Cerebellar nuclear complex (tissue), 1 donor: ENCODE results near the gene SMG1.
A peak's percentile ranks its signal among the peaks of the same experiment; 100 is the strongest.

ENCODE experiments used
- DNase-seq, 2 experiments: peaks; one replicate each; lab custom pipeline; 2025; lab: John Stamatoyannopoulos, UW

The SMG1 gene

DNA sequence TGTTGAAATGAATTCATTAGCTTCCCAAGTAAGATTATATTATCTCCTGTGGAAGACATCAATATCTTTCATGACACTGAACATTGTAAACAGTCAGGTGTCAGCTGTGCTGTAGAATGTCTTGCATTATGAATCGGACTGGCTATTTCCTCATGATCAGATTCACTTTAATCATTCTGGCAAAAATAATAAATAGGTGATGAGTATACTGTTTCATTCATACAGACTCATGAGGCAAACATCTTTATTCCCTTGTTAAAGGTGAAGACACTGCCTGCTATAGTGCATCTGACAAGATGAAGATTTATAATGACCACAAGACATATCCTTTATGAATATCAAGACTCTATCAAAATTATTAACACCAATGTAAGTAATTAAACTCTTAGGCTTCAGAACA is 73.6 kb downstream of the SMG1 start:
- DNase-seq, result no peak

DNA sequence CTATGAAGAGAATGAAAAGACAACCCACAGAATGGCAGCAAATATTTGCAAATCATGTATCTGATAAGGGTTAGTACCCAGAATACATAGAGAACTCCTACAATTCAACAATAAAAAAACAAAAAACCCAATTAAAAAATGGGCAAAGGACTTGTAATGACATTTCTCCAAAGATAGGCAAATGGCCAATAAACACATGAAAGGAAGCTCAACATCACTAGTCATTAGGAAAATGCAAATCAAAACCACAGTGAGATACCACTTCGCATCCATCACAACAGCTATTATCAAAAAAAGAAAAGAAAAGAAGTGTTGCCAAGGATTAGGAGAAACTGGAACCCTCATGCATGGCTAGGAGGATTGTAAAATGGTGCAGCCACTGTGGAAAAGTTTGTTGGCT is 79.8 kb downstream of the SMG1 start:
- no peak for DNase-seq

DNA sequence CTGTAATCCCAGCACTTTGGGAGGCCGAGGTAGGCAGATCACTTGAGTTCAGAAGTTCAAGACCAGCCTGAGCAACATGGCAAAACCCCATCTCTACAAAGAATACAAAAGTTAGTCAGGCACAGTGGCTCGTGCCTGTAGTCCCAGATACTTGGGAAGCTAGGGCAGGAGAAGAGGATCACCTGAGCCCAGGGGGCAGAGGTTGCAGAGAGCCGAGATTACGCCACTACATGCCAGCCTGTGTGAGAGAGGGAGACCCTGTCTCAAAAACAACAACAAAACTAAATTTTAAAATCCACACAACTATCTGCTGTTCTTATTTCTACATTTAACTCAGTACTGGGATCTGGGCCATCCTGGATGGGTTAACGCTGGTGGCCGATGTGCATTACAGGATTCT is 83.6 kb downstream of the SMG1 start:
- DNase-seq, result no peak

DNA sequence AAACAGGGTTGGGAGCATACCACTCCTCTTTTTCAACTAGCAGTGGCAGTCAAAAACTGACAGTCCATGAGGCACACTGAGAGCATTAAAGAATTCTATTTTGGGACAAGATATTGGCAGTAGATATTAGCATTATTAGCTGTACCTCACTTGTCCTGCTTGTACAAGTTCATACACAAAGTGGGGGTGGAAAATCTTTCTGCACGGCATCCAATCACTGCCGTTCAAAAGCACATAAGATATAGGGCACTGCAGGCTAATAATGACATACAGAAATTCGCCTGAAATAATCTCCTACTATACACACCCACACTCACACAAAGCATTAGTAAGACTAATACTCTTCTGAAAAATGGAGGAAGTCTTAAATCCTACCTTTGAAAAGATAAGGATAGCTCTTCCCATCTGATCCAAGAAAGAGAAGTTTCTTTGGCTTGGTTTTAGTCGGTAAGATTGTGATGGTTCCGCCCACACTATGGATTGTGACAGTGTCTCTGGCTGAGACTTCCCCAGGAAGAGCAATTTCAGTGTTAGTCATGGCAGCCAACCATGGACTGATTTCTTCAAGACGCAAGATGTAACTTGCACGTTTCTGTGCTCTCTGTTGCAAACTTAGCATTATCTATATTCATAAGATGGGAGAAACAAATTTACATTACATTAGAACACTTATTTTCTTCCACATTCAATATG is 84.2 kb downstream of the SMG1 start:
- no peak for DNase-seq

DNA sequence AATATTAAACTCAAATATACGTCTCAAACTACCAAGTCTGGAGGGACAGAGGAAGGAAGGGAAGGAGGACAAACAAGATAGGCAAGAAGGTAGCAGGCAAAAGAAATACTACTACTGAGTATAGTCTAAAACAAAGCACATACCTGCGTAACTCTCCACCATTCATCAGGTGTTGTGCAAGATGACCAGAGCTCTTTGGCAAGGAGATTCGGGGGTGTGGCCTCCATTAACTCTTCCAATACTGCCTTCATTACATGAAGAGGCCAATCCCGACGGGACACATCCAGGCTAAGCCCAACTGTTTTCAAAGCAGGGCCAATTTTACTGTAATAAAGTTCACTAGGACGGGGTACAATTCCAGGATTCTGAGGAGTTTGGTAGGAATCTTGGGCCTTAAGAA is 86.7 kb downstream of the SMG1 start:
- no peak for DNase-seq

DNA sequence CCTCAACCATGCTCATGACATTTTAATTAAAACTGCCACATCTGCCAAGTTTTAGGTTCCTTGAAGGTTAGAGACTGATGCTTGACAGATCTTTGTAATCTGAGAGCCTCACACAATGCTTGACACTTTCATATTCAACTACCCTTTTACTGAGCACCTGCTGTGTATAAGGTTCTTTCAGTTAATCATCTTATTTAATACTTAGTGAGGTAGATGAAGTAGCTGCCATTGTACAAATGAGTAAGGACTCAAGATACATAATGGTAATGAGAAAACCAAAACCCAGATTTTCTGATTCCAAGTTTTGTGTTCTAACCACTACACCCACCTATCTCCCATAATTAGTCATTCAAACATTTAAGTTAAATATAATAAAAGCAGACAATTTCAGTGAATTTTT is 89.5 kb downstream of the SMG1 start:
- no peak for DNase-seq

DNA sequence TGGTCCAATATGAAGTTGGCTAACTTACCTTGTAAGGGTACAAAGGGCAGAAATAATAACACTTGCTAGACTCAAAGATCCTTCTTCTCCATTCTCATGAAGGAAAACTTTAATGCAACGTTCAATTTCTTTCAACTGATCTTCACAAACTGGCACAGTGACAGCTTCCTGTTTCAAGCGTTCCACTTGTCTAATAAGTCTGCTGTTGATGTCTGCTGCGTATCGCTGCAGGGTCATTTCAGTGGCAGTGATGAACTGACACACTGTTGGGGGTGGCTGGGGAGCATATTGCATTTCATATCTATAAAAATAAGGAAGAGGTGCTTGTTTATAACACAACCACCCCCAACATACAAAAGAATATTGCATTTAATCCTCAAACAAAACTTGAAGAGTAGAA is 91.3 kb downstream of the SMG1 start:
- DNase-seq, result no peak

DNA sequence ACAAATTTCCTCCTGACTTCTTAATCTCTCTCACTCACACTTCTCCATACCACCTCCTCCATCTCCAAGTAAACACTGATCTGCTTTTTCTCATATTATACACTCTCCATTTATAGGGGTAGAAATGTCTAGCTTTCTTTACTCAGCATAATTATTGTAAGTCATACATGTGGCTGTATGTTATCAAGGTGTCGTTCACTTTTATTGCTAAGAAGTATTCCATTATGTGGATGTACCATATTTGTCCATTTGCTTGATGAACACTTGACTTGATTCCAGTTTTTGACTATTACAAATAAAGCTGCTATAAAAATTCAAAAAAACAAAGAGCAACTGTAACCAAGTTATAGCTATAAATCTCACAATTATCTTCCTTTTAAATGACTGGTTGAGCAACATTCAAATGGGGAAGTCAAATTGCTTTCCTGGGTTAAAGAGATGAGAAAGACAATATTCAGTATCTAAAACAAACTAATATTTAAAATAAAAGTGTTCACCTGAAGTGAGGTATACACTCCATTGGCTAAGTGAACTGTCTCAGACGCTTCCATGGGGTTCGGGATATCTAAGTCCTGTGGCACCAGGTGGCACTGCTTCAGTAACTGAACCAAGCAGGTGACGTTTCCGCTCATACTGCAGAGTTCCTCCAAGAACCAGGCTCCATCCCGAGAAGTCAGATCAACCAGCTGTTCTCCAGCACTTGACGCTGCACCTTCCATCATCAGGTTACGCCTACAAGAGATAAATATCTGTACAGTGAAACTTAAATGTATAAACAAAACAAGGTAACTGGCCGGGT is 92.3 kb downstream of the SMG1 start:
- DNase-seq, result no peak

DNA sequence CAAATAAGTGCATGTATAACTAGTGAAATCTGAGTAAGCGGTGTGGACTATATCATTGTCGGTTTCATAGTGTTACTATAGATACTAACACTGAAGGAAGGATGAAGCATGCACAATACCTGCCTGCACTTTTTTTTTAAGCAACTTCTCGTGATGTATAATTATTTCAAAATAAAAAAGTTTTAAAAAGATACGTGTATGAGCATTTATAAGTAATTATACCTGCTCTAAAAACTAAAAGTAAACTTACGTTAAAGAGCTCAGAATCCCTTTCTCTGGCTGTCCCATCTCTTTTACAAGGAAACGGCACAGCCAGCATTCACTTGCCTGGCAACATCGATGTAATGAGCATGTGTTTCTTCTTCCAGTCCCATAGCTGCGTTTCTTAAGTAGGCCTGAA is 93.6 kb downstream of the SMG1 start:
- no peak for DNase-seq

DNA sequence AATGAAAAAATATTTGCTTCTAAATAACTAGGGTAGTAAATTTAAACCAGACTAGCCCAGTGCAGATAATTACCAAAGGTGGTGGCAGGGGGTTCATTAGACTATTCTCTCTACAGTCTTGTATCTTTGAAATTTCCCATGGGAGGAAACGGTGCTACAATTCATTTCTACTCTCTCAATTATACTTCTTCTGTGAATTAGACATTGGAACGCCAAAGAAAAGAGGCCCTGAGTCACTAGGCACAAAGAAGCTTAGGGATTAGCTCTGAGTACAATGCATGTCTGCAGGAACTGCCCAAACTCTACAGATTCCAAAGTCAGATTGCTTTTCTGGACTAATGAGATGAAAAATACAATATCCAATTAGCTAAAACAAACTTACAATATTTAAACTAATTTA is 94.2 kb downstream of the SMG1 start:
- DNase-seq, result no peak

DNA sequence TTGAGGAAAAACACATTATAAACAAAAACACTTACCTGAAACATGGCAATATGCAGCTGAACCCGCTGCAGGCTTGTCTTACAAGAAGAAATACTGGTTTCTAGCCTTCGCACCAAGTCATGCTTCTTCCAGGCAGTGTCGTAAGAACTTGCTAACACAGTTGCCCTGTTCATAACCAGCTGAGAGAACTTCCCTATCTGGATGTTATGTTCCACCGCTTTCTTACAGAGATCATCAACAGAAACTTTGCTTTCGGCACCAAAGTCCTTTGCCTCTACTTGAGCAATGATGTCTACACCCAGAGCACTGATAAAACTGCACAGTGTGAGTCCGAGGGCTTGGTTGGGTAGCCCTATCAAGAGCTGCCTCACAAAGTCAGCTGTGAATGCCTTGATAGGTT is 97.0 kb downstream of the SMG1 start:
- DNase-seq, result no peak

DNA sequence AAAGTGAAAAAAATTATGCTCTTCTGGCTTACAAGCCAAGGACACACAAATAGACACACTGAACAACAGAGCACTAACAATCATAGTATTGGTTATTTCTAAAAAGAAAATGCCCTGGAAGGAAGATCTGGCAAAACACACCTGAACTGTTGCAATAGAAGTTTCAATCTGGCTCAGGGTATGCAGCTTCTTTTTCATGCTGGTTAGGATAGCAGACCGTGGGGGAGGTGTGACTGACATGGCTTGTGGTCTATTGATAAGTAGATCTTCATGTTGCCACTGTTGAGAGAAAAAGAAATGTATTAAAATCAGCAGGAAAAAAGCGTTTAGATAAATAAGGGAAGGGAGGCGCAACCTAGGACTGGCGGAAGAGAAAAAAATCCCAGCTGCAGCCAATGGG is 98.3 kb downstream of the SMG1 start:
- no peak for DNase-seq

DNA sequence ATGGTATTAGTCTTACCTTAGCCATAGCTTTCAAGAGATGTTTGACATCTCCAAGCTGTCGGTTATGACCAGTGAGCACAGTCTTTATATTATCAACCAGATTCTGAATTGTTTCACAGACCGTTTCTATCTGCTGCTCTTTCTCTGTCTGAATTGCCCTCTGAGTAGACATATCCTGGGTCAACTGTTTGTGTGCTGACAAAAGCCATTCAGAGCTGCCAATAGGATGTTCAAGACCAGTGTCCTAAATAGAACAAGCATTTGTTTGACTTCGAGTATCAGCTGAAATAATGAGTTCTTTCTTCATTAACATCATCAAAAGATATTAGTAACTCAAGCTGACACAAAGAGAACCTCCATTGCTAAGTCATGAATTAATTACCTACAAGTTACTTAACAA is 109.9 kb downstream of the SMG1 start:
- no peak for DNase-seq

DNA sequence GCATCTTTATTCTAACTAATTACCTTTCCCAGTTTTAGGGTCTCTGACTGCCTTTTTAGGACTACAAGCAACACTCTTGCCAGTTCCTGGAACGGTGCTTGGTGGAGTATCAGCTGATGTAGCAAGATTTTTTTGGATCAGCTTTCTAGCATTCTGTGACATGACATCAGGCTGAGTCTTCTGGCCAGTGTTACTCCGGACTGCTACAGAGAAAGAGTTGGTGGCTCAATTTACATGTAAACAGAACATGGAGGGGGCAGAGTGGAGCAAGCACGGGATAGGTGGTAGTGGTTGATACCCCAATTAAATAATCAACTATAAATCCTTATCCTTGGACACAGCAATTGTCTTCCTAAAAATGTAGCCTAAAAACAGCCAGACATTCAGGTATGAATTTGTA is 114.3 kb downstream of the SMG1 start:
- no peak for DNase-seq

DNA sequence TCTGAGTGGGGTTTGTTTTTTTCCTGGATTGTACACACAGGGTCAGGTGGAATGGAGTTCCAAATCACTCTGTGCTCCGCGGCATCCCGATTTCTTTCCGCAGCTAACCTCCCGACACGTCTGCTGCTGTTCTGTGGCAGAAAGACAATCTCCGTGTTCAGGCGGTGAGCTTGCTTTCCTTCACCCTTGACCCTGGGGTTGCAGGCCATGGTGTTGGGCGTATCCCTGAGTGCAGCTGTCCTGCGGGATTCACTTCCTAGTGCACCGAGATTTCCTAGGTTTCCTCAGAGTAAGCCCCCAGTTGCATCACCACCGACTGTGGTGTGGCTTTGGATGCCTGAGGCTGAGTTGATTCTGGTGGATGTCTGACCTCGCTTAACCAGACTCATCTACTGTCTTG is 117.0 kb downstream of the SMG1 start:
- DNase-seq, result no peak

DNA sequence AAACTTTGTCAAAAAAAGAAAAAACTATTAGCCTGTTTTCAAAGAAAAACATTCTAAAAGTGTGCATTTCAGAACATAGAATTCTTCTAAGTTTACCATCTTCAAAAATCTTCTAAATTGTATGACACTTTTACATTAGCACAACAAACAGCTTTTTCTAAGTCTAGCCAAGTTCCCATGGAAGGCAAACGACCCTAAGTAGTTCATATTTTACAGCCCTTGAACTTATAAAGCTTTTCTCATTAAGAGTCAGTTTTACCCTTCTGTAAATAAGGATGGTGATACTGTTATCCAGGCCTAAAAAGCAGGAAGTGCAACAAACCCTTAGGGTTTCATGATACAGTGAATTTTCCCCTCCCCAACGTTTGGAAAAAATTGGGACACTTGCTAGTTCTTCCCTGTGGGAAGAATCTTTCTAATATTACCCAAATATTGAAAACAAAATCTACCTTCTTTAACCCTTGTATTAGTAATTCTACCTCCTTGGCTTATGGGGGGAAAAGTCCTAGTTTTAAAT is 120.9 kb downstream of the SMG1 start:
- no peak for DNase-seq

DNA sequence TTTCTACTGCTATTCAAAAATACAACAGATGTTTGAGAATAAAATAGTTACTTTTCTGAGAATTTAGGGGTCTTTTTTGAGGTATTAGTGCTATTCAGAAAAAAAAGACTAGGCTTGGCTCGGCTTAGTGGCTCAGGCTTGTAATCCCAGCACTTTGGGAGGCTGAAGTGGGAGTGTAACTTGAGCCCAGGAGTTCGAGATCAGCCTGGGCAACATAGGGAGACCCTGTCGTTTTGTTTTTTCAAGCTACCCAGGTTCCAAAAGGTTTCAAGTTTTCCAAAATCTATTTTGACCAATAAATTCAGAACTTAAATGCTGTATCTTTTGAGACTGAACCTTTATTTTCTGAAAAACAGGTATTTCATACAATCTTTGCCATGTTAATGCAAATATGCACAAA is 121.7 kb downstream of the SMG1 start:
- DNase-seq, result no peak

DNA sequence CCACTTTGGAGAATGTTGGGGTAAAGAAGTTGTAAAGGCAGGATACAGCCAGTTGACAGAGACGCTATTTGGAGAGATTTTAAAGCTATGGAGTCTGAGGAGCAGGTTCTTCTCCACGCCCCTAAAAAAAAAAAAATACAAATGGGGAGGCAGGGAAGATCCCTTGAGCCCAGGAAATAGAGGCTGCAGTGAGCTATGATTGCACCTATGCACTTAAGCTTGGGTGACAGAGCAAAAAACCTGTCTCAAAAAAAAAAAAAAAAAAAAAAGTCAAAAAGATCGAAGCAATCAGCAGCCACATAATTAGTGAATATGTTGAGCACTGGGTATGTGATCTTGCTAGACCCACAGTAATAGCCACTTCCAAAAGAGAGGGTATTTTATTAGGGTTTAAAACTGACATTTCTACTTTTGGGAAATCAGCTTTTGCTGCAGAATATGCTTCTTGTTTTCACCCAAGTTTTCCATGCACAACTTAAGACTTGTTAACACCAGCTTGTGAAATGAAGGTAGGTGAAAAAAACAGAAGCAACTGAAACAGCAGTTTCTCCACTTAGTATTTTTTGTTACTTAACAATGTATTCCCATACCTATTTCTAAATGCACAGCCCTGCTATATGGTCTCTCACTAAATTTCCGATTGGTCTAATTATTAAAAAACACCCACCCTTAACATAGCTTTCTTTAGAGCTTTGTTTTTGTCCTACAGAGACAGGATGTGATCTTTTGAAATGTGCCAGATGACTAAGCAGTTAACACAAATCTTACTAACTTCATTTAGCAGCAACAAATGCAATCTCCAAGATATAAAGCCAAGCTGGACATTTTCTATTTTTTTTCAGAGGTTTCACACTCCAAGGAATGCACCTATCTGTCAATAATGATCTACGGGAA is 122.4 kb downstream of the SMG1 start:
- no peak for DNase-seq

DNA sequence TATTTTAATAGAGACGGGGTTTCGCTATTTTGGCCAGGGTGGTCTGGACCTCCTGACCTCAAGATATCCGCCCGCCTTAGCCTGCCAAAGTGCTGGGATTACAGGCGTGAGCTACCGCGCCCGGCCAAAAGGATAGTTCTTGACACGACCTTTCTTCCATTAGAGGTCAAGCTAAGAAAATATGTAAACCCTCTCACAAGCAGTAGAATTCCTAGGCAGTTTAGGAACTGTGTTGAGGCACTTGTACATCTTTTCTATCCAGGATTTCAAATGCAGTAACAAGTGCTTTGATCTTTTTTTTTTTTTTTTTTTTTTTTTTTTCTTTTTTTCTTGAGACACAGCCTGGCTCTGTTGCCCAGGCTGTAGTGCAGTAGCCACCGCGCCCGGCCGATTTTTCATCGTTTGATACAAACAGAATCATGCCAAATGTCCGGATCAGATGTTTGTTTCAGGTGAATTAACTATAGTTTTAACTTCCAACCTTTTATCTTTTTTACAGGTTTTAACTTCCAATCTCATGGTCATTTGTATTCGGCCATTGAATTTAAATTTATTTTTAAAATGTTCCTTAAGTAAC is 123.4 kb downstream of the SMG1 start:
- DNase-seq, result no peak

DNA sequence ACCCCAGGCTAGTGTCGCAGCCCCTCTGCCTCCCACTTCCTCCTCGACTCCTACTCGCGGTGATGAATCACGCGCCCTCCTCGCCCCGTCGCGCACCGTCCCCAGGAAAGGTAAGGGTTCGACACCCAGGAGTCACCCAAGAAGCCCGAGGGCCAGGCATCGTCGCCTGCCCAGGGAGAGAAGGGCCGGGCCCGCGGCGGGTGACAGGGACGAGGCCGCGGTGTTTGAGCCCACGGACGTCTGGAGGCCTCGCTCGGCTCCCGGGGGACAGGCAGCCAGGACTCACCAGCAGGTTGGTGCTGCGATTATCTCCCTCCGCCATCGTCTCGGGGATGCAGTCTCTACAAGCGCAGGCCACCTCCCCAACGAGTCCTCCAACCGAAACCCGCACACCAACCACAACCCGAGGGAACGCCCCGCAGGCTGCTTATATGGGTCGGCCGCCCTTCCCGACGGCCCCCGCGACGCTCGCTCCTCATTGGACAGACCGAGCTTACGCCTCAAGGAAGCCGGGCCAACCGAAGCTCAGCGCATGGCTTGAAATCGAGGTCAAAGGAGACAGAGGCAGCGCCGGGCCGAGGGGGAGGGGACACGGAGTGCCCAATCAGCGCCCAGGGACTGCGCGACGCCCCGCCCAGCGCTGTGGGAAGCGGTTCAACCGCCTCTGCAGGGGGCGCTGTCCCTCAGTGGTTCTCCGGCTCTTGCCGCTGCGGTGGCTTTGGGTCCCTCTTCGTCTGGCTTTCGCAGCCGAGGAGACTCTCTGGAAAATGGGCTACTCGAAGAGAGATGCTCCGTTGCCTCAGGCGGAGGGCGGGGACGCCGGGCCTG is 124.8 kb downstream of the SMG1 start, which contains the start of gene ARL6IP1:
Gene ARL6IP1, minus strand, starts transcription at position 405 of the 828 bp plus-strand sequence. Its CDS starts 83 bp downstream, at position 322.
- peak; percentile 92 to 97 for DNase-seq

DNA sequence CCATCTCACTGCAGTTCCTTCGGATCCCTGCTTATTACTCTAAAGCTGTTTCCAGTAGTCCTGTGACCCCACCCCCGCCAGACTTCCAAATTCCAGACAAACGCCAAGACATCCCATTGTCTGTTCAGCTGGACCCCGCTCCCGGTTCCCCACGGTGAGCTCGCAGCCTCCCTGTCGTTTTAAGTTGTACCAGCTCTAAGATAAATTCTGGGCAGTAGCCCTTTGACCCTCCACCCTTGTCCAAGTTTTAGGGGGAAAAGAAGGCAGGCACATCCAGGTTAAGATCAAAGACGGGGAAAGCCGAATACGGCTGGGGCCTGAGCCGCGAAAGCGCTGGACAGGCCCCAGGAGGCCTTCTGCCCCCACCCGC is 125.4 kb downstream of the SMG1 start:
- DNase-seq, result no peak
